ENCODE measurements around the gene DUSP10.
A peak's percentile ranks its signal among the peaks of the same experiment; 100 is the strongest.

DUSP10 gene

GRCh38 chr1:221698579-221699349 lies 43.1 kb downstream of the DUSP10 start:
- no peak overlapping the region for H3K4me3 ChIP-seq (replicated peaks; ENCODE audit: insufficient read depth, low read length)
- no peak overlapping the region; the same call in 1 of the 2 replicates for H3K27ac ChIP-seq (replicated peaks)
- DNase-seq (ENCODE audit: low read depth in 1 of 2, low spot score in 1 of 2): peak; percentile 46 to 54
- no peaks in the 10 kb centered on the region for H3K27me3 ChIP-seq (ENCODE audit: insufficient read depth, poor library complexity, severe bottlenecking)
- TF ChIP-seq GABPA (IDR thresholded peaks at IDR 0.05; ENCODE audit: low read depth) (no peak), SPI1 (IDR thresholded peaks at IDR 0.05; ENCODE audit: borderline replicate concordance, low read depth) (peak; percentile 13; the same call in 1 of the 2 replicates)

GRCh38 chr1:221697923-221698425 lies 43.9 kb downstream of the DUSP10 start:
- Histone ChIP-seq H3K27me3 (ENCODE audit: insufficient read depth, poor library complexity, severe bottlenecking) (no peaks in the 10 kb centered on the region), H3K27ac (replicated peaks) (no peak overlapping the region)
- no peak for DNase-seq (ENCODE audit: low read depth in 1 of 2, low spot score in 1 of 2)

GRCh38 chr1:221696718-221697461 lies 45.0 kb downstream of the DUSP10 start:
- H3K27ac ChIP-seq (replicated peaks): no peak overlapping the region
- H3K4me3 ChIP-seq (replicated peaks; ENCODE audit: insufficient read depth, low read length): no peak overlapping the region
- no peak for DNase-seq (ENCODE audit: low read depth in 1 of 2, low spot score in 1 of 2)
- TF ChIP-seq GABPA (IDR thresholded peaks at IDR 0.05; ENCODE audit: low read depth) (no peak), REST (IDR thresholded peaks at IDR 0.05; ENCODE audit: insufficient replicate concordance, low read depth) (no peak), POLR2AphosphoS5 (IDR thresholded peaks at IDR 0.05; ENCODE audit: low read depth) (no peak), SPI1 (IDR thresholded peaks at IDR 0.05; ENCODE audit: borderline replicate concordance, low read depth) (no peak)
- H3K27me3 ChIP-seq (ENCODE audit: insufficient read depth, poor library complexity, severe bottlenecking): no peaks in the 10 kb centered on the region

More at GRCh38 chr1:221697923-221698425, 43.9 kb downstream of the DUSP10 start:
- H3K4me3 ChIP-seq (replicated peaks; ENCODE audit: insufficient read depth, low read length): no peak overlapping the region
- TF ChIP-seq REST (IDR thresholded peaks at IDR 0.05; ENCODE audit: insufficient replicate concordance, low read depth) (no peak), POLR2AphosphoS5 (IDR thresholded peaks at IDR 0.05; ENCODE audit: low read depth) (no peak), GABPA (IDR thresholded peaks at IDR 0.05; ENCODE audit: low read depth) (no peak), SPI1 (IDR thresholded peaks at IDR 0.05; ENCODE audit: borderline replicate concordance, low read depth) (no peak)

- Histone ChIP-seq H3K4me3 (replicated peaks; ENCODE audit: insufficient read depth, low read length) (no peak overlapping the region), H3K27ac (replicated peaks) (no peak overlapping the region), H3K27me3 (ENCODE audit: insufficient read depth, poor library complexity, severe bottlenecking) (no peaks in the 10 kb centered on the region)
- no peak for DNase-seq (ENCODE audit: low read depth in 1 of 2, low spot score in 1 of 2)
- TF ChIP-seq GABPA (IDR thresholded peaks at IDR 0.05; ENCODE audit: low read depth): no peak
- TF ChIP-seq SPI1 (IDR thresholded peaks at IDR 0.05; ENCODE audit: borderline replicate concordance, low read depth): no peak
- no peak for TF ChIP-seq POLR2AphosphoS5 (IDR thresholded peaks at IDR 0.05; ENCODE audit: low read depth)
- no peak for TF ChIP-seq REST (IDR thresholded peaks at IDR 0.05; ENCODE audit: insufficient replicate concordance, low read depth)
- TF ChIP-seq CTCF (IDR thresholded peaks at IDR 0.05; ENCODE audit: insufficient read depth, low read length): no peak
Observed at GRCh38 chr1:221696027-221696426, 45.9 kb downstream of the DUSP10 start.

All from HL-60 (cell line).